Measurements from ENCODE around the gene FHAD1.

- TF ChIP-seq CTCF (IDR thresholded peaks at IDR 0.05; ENCODE audit: extremely low read depth in 1 of 2, insufficient read depth in 1 of 2, low read depth in 1 of 2, low read length in 2 of 2) (no peak), POLR2AphosphoS5 (IDR thresholded peaks at IDR 0.05; ENCODE audit: insufficient read depth, low read depth, low read length) (no peak), JUN (IDR thresholded peaks at IDR 0.05; ENCODE audit: borderline replicate concordance, insufficient read depth, insufficient read length, low read depth) (no peak), MYC (IDR thresholded peaks at IDR 0.05; ENCODE audit: low read depth, low read length) (no peak), POLR2A (IDR thresholded peaks at IDR 0.05; ENCODE audit: low read depth, low read length) (no peak), EZH2 (IDR thresholded peaks at IDR 0.05; ENCODE audit: borderline replicate concordance, low read depth, low read length, severe bottlenecking) (no peak), FOS (IDR thresholded peaks at IDR 0.05; ENCODE audit: borderline replicate concordance, insufficient read depth, low read length) (no peak), MAX (IDR thresholded peaks at IDR 0.05; ENCODE audit: insufficient read depth, insufficient read length) (no peak)
Observed at GRCh38 chr1:15264769-15265168, 17.7 kb downstream of the FHAD1 start.

Data from endothelial cell of umbilical vein (primary cell).